ENCODE measurements around the gene BPIFA3. TPM values are rescaled to one million over a fixed set of nuclear protein-coding genes. Genes with fewer than 3 reads are reported as not detected.

BPIFA3 gene
- total and polyA plus RNA-seq, 9 of the 15 experiments (the other 6 are each of a cell fraction or from before 2014, with no cell fraction given), result not detected

DNA sequence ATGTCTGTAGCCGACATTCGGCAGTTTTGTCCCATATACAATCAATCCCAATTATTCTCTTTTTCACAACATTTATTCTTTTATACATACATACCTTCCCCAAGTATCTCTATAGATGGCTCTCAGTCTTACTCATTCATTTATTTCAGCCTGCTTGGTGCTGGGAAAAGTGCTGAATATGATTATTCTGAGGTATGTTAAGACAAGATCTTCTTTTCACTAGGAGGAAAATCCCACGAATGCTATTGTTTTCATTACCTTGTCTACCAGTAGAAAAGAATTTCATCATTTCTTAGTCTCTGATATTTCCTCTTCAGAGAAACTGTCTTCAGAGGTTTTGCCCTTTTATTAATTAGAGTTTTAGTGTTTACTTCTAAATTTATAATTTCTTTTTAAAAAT is 13.7 kb upstream of the BPIFA3 start:
- WGBS (ENCODE audit: insufficient coverage, low coverage, missing lambda C conversion rate), result 1% methylated on average over 3 of the region's 3 CpGs
- no TSS peak for BruUV-seq (replicated peaks)

More for the DNA sequence above, 13.7 kb upstream of the BPIFA3 start:
- intact Hi-C loops (cut with micrococcal nuclease) (no loop called here), in situ Hi-C loops (cut with MboI) (no loop called here)
- Histone ChIP-seq H3K27me3 (ENCODE audit: control insufficient read depth in 2 of 2, insufficient read depth in 2 of 2, low read length in 2 of 2) (peaks cover 0 to 2% of the 10 kb centered on the region in 2 experiments; a peak in 3 of 5 replicates), H3K4me3 (no peak overlapping the region), H3K4me2 (ENCODE audit: insufficient read depth, low read length) (no peak overlapping the region), H3K36me3 (ENCODE audit: control insufficient read depth, insufficient read depth, low read length) (no peaks in the 10 kb centered on the region), H3K27ac (ENCODE audit: extremely low read depth, low read depth, low read length) (no peak overlapping the region), H3K4me1 (replicated peaks in 1 of 2; ENCODE audit: control insufficient read depth in 2 of 2, insufficient read depth in 2 of 2, low read length in 2 of 2) (no peaks in the 10 kb centered on the region), H3K79me2 (ENCODE audit: control insufficient read depth, insufficient read depth, low read length) (no peaks in the 10 kb centered on the region), H2AFZ (ENCODE audit: low read depth, low read length) (no peak overlapping the region), H3K9ac (ENCODE audit: insufficient read depth in 1 of 2, low read depth in 2 of 2, low read length in 2 of 2) (no peak overlapping the region), H3K9me3 (replicated peaks; ENCODE audit: control insufficient read depth, insufficient read depth, low read depth, low read length) (no peaks in the 10 kb centered on the region), H4K20me1 (replicated peaks; ENCODE audit: control insufficient read depth, insufficient read depth, low read length) (no peaks in the 10 kb centered on the region; the same call in 1 of the 2 replicates), H3K9me1 (ENCODE audit: control insufficient read depth, insufficient read depth, low read length) (no peaks in the 10 kb centered on the region)
- CTCF ChIA-PET (ENCODE audit: low intra/inter-chr PET ratio), result no interaction called here
- no peak for DNase-seq (ENCODE audit: extremely low read depth in 1 of 4, low spot score in 3 of 4)
- POLR2A ChIA-PET, result interaction anchor here (0.6 to 0.7 kb wide), 2 partner anchors 121 to 976 kb away, joined by 4 read pairs; no protein-coding TSS in a partner anchor
- no peak for ATAC-seq
- TF ChIP-seq HOMEZ (CRISPR knock-in tag; IDR thresholded peaks at IDR 0.05) (no peak), ZNF316 (IDR thresholded peaks at IDR 0.05) (peak; percentile 57), ZNF695 (CRISPR knock-in tag; IDR thresholded peaks at IDR 0.05) (no peak)
- FAIRE-seq, result no peak

All from K562 (cell line).